SH-SY5Y (cell line): ENCODE measurements around the gene DUS2.

ENCODE experiments used
- GATA2 ChIP-seq: IDR thresholded peaks from 2 replicates; pipeline ENCODE4 v1.6.1; 2011; ENCODE audit warnings: mild to moderate bottlenecking, low read depth, low read length
- GATA3 ChIP-seq: IDR thresholded peaks from 2 replicates; pipeline ENCODE4 v1.6.1; 2011; ENCODE audit warnings: low read depth, mild to moderate bottlenecking, low read length, moderate library complexity

The DUS2 gene

DNA sequence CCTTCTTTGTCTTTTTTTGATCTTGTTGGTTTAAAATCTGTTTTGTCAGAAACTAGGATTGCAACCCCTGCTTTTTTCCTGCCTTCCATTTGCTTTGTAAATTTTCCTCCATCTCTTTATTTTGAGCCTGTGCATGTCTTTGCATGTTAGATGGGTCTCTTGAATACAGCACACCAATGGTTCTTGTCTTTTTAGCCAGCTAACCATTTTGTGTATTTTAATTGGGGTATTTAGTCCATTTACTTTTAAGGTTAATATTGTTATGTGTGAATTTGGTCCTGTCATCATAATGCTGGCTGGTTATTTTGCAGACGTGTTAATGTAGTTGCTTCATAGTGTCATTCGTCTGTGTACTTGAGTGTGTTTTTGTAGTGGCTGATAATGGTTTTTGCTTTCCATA, 88.3 kb downstream of the DUS2 start:
- no peak for TF ChIP-seq GATA3

- TF ChIP-seq GATA2 (no peak), GATA3 (no peak)
Observed at GRCh38 chr16:68113059-68113761, 90.1 kb downstream of the DUS2 start.

DNA sequence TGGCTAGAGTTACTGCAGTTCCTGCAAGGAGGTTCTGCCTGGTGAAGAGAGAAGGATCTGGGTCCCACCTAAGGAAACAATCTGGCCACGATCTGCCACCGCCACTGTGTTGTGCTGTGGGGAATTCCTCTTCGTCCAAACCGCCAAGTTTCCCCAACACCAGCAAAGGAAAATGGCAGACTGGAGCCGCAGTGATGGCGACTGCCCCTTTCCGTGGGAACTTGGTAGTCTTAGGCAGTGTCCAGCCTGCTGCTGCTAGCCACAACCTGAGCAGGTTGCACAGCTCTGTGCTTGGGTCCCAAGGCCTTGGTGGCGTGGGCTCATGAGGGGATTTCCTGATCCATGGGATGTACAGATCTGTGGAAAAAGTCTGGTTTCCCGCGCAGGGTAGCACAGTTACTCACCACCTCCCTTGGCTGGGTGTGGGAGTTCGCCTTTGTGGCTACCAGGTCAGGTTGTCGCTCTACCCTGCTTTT, 90.7 kb downstream of the DUS2 start:
- no peak for TF ChIP-seq GATA3
- TF ChIP-seq GATA2 = no peak

DNA sequence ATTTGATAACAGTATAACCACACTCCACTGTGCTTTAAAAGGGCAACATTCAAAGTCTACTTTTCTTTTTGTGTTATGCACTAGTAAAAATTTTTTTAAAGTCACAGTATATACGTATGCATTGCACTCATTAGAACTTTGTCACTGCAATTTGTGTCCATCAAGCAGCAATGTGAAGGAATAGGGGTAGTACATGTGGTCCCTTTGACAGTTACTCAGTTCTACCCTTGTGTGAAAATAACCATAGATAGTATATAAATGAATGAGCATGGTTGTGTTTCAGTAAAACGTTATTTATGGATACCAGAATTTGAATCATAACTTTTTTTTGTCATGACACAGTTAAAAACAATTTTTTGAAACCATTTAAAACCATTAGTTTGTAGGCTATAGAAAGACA, 92.8 kb downstream of the DUS2 start:
- TF ChIP-seq GATA3 (no peak), GATA2 (no peak)

DNA sequence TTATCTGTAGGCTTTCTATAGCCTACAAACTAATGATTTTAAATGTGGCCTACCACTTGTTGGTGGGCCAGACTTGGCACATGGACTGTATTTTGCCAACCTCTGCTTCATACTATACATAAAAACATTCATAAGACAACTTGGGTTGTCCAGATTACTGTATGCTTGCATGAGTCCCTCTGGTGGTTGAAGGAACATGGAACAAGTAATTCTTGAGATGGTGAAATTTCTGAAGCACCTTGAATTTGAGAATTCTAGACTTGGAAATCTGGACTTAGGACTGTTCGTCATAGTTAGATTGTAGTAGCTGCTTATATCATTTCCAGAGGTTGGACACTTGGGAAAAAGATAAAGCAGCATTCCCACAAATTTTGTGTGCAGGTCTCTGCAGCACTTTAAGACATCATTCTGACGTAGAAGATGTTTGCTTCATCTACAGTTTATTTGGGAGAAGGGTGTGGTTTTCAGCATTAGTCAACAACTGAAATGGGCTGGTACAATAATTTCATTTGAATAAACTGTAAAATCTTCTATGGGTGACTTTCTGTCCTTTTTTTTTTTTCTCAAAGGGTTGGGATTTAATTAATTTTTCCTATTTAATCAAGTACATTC, 93.3 kb downstream of the DUS2 start:
- no peak for TF ChIP-seq GATA2
- TF ChIP-seq GATA3 = no peak

DNA sequence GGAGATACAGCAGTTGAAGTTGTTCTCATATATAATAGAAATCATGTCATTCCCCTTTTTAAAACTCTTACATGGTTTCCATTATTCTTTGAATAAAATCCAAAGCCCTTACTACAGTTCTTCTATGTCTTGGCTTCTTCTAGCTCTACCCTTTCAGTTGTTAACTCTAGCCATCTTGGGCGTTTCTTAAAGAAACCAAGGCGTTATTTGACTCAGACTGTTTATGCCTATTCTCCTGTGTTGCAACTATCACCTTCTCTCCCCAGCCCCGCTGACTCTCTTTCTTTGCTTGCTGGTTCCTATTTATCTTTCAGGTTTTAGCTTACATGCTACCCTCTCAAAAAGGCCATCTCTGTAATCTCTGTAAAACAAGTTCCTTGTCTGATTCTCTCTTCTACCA, 94.8 kb downstream of the DUS2 start:
- TF ChIP-seq GATA3 (no peak), GATA2 (no peak)

DNA sequence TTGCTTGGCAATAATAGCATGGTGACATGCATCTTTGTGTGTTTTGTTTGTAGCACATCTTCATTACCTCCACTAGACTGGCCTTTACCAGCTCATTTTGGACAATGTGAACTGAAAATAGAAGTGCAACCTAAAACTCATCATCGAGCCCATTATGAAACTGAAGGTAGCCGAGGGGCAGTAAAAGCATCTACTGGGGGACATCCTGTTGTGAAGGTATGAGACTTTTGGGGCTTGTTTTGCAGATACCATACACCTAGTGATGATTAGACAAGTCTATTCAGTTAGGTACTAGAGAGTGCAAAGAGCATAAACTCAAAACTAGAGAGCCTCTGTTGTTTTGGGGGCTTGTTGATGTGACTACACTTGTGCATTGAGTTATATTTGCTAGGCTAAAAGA, 103.3 kb downstream of the DUS2 start:
- TF ChIP-seq GATA3 = no peak
- TF ChIP-seq GATA2 = no peak

GRCh38 chr16:68128577-68129305, 105.7 kb downstream of the DUS2 start:
- TF ChIP-seq GATA3 (no peak), GATA2 (no peak)
